ENCODE results near the gene CRY2.
"Not testable (repeated sequence)": the region's sequence is repeated elsewhere in the genome, so short reads cannot be mapped to it uniquely, and the experiment has no call there.

CRY2 gene

DNA sequence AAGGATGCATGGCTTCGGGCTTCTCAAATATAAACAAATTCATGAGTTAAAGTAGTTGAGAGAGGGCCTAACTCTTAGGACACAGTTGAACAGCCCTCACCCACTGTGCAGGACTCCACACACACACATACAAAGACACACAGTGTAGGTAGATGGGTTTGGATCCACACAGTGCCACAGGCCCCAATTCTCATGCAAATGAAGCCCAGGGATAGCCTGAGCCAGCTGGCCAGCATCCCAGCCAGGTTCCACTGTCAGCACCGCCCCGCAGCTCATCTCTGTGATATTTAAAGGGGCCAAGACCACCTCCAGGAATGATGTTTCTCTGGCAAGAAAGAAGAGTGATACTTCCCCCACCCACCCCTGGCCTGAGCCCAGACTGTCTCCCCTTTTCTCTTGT lies 30.7 kb upstream of the CRY2 start:
- no peak overlapping the region for H3K27ac ChIP-seq
- no peak for TF ChIP-seq ZFX (IDR thresholded peaks at IDR 0.05; ENCODE audit: borderline replicate concordance)
- TF ChIP-seq, protein P1, sequence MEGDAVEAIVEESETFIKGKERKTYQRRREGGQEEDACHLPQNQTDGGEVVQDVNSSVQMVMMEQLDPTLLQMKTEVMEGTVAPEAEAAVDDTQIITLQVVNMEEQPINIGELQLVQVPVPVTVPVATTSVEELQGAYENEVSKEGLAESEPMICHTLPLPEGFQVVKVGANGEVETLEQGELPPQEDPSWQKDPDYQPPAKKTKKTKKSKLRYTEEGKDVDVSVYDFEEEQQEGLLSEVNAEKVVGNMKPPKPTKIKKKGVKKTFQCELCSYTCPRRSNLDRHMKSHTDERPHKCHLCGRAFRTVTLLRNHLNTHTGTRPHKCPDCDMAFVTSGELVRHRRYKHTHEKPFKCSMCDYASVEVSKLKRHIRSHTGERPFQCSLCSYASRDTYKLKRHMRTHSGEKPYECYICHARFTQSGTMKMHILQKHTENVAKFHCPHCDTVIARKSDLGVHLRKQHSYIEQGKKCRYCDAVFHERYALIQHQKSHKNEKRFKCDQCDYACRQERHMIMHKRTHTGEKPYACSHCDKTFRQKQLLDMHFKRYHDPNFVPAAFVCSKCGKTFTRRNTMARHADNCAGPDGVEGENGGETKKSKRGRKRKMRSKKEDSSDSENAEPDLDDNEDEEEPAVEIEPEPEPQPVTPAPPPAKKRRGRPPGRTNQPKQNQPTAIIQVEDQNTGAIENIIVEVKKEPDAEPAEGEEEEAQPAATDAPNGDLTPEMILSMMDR (IDR thresholded peaks at IDR 0.05) = no peak

DNA sequence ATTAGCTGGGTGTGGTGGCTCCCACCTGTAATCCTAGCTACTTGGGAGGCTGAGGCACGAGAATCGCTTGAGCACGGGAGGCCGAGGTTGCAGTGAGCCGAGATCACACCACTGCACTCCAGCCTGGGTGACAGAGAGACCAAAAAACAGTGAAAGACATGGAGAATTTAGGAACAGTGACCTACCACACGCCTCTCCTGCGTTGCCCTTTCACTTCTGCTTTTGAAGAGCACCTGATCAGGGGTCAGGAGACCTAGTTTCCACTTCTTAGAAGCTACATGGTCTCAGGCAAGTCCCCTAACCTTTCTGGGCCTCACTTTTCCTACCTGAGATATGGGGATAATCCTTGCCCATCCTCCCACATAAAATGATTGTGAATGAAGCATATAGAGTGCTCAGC lies 30.1 kb upstream of the CRY2 start:
- no peak overlapping the region for H3K27ac ChIP-seq
- no peak for TF ChIP-seq ZFX (IDR thresholded peaks at IDR 0.05; ENCODE audit: borderline replicate concordance)
- TF ChIP-seq, protein P1 (IDR thresholded peaks at IDR 0.05) = no peak

DNA sequence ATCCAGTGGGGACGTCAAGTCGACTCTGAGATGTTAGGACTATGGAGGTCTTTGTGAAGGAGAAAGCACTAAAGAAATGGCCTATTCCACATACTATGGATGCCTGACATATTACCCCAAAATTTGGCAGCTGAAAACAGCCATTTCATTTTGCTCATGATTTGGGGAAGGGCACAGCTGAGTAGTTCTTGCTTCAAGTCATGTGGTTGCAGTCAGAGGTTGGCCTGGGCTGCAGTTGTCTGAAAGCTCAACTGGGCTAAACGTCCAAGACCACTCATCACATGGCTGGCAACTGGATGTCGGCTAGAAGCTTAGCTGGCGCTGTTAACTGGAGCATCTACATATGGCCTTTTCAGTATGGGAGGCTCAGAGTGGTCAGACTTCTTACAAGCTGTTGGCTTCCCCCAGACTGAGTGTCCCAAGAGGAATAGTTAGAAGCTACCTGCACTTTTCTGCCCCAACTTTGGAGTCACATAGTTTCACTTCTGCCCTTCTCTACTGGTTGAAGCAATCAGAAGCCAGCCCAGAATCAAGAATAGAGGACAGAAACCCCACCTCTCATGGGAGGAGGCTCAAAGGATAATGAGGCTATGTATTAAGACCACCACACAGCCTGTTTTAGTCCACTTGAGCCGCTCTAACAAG lies 28.2 kb upstream of the CRY2 start:
- no peak overlapping the region for H3K27ac ChIP-seq
- TF ChIP-seq, protein P1 (IDR thresholded peaks at IDR 0.05) = no peak
- no peak for TF ChIP-seq ZFX (IDR thresholded peaks at IDR 0.05; ENCODE audit: borderline replicate concordance)

DNA sequence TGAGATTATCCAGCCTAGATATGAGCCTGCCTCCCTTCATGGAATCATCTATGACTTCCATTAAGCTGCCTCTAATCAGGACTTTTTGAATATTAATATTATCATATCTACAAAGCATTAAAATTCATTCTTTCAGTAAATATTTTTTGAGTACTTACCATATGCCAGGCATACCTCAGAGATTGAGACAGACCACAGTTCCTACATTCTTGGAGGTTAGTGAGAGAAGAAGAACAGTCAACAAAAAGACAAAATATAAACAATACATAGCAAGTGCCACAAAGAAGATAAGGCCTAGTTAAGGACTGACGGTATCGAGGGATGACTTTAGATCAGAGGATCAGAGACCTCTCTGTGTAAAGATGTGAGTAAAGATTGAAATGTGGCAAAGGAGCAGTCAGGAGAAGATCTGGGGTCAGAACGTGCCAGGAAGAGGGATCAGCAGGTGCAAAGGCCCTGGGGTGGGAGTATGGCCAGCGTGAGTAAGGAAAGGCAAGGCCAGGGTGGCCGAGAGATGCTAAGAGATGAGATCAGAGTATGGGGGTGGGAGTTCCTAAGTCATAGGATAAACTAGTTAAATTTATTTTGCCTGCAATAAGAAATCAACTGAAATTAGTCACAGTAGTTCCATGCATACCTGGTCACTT lies 26.9 kb upstream of the CRY2 start:
- TF ChIP-seq, protein P1 (IDR thresholded peaks at IDR 0.05) = no peak
- TF ChIP-seq ZFX (IDR thresholded peaks at IDR 0.05; ENCODE audit: borderline replicate concordance) = no peak
- H3K27ac ChIP-seq = no peak overlapping the region

DNA sequence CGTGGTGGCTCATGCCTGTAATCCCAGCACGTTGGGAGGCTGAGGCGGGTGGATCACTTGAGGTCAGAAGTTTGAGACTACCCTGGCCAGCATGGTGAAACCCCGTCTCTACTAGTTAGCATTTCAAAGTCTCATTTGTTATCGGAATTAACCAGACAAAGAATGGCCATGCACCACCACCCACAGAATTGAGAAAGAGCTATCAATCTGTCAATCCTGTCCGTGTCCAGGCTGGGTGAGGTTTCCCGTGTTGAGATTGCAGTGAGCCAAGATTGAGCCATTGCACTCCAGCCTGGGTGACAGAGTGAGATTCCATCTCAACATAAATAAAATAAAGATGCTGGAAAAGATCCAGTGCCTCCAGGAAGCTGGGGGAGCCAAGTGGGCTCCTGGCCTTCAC lies 20.8 kb upstream of the CRY2 start:
- H3K27ac ChIP-seq = not testable (repeated sequence)

DNA sequence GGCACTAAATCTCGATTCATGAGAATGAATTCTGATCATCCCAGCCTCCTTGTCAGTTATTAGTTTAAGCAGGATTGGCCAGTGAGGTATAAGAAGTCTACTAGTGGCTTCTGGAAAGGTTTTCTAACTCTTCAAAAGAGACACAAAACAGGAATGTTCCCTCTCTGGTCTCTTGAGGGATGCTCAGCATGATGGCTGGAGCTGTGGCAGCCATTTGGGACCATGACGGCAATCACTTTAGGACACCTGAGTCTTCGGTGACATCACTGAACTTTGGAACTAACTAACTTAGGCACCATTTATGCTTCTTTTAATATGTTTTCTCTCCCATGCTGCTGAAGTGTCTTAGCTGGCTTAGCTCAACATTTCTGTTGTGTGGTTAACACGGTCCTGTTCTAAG lies 20.2 kb upstream of the CRY2 start:
- no peak overlapping the region for H3K27ac ChIP-seq
- no peak for TF ChIP-seq ZFX (IDR thresholded peaks at IDR 0.05; ENCODE audit: borderline replicate concordance)
- TF ChIP-seq, protein P1 (IDR thresholded peaks at IDR 0.05) = no peak

DNA sequence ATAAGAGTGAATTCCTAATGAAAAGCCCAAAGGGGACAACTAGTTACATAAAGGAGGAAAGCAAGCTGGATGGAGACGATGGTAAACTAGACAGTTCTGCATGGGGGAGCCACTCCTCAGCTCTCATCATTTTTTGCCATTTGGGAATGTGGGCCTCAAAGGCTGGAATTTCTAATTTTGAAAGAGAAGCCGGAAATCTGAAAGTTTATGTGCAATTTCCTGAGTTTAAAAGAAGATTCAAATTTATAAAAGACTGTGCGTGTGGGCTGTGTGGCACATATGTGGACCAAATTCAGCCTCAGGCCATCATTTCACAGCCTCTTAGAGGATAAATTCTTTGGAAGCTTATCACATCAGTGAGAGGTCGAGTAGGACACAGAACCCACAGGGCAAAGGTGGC lies 18.3 kb upstream of the CRY2 start:
- no peak overlapping the region for H3K27ac ChIP-seq
- TF ChIP-seq, protein P1 (IDR thresholded peaks at IDR 0.05) = no peak
- no peak for TF ChIP-seq ZFX (IDR thresholded peaks at IDR 0.05; ENCODE audit: borderline replicate concordance)
